GM18870 (cell line): ENCODE measurements around the gene C11orf42.

Experiments used
- ATAC-seq: cut with Tn5 transposase; IDR thresholded peaks from one replicate; pipeline ENCODE4 v1.9.1; 2021; ENCODE audit warnings: moderate library complexity; ENCODE audit not compliant: unreplicated experiment

C11orf42 gene

DNA sequence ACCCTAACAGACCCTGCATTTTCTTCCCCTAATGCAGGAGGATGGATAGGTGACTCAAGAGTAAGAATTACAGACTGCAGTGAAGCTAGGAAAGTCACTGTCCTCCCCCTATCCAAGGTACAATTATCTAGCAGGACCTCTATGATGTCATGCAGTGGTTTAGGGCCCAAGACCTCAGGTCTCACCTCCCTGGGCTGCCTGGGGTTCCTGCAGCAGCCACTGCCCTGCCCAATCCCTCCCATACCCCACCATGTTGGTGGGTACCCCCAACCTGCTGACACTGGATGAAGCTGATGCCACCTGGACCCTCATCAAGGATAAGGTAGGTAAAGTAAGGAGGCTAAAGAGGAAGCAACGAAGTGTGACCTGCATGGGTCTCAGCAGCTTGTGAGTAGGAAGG, at the start of gene C11orf42:
Gene C11orf42, plus strand, starts transcription at position 192 of the 400 bp plus-strand sequence. Its CDS starts 59 bp downstream, at position 251.
- ATAC-seq: no peak

- ATAC-seq: no peak
Observed at GRCh38 chr11:6156628-6157359, 48.6 kb upstream of the C11orf42 start.

GRCh38 chr11:6170226-6170625, 35.1 kb upstream of the C11orf42 start, which contains the start of gene OR52B2:
Gene OR52B2 (minus strand): TSS chr11:6170326. CDS start chr11:6170326, 0 bp downstream.
- ATAC-seq: no peak

- no peak for ATAC-seq
Observed at GRCh38 chr11:6175440-6175839, 29.9 kb upstream of the C11orf42 start.

- ATAC-seq: no peak
Observed at GRCh38 chr11:6191742-6192141, 13.6 kb upstream of the C11orf42 start.

GRCh38 chr11:6194065-6194581, 11.2 kb upstream of the C11orf42 start:
- no peak for ATAC-seq

DNA sequence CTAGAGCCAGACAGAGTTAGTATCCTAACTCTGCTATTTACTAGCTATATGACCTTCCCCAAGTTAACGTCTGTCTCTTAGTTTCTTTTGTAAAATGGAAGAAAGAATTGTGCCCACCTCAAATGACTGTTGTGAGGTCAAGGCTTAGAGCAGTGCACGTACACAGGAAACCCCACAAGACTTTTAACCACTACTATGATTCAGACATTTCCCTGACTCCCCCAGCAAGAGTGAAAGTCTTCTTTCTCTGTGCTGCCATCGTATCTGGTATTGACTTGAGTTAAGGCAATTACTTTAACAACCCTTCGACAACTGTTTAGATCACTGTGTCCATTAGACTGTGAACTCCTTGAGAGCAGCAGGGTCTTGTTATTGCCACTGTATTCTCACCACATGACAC, 9.0 kb upstream of the C11orf42 start:
- no peak for ATAC-seq

- no peak for ATAC-seq
Observed at GRCh38 chr11:6197466-6198200, 7.7 kb upstream of the C11orf42 start.

GRCh38 chr11:6199174-6199810, 6.1 kb upstream of the C11orf42 start, which contains the start of gene OR52W1:
Gene OR52W1 (plus strand): TSS chr11:6199224. CDS start chr11:6199224, 0 bp downstream.
- no peak for ATAC-seq

DNA sequence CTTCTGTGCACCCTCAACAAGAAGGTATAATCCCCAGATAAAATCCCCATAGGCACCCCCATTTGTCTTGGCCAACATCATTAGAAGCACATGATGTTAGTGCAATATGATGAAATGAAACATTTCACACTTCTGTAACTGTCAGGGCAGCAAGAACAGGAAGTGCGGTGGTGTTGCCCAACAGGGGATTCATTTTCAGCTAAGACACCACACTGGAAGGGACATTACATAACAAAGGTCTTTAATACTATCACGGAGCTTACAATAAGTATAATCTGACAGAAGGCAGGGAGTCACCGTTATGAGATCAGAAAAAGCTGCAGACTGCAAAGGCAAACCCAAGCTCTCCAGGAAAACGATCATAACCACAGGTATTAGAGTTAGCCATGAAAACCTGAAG, 4.4 kb upstream of the C11orf42 start:
- ATAC-seq: no peak

DNA sequence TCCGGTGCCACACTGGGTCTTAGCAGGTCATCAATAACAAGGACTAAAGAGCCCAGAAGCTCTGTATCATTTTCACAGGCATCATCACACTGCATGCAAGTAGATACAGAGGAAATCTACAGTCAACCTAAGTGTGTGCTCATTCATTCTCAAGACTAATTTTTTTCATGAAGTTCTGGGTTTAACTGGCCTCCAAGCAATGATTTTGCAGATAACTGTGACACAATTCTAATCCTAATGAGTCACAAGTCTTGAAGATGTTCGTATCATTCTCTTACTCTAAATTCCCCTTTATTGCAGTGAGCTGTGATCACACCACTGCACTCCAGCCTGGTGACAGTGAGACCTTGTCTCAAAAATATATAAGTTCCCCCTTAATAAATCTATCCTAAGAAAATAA, 3.9 kb upstream of the C11orf42 start:
- ATAC-seq: no peak

GRCh38 chr11:6202041-6202440, 3.3 kb upstream of the C11orf42 start:
- no peak for ATAC-seq

DNA sequence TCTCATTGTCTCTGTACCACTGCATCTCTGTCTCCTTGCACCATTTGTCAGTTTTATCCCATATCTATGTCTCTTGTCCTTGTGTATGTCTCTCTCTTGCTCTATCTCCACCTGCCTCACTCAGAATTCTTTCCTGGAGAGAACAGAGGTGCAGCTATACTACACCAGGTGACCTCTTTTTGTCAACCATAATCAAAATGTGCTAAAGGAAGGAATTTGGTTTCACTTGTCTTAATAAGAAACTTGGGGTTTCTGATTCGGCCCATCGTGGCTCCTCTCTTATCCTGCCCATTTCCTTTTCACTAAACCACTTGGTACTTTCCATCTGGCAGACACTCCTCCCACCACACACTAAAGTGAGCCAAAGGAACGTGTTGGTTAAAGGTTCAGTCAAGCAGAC, 2.0 kb upstream of the C11orf42 start:
- ATAC-seq: peak; percentile 89

DNA sequence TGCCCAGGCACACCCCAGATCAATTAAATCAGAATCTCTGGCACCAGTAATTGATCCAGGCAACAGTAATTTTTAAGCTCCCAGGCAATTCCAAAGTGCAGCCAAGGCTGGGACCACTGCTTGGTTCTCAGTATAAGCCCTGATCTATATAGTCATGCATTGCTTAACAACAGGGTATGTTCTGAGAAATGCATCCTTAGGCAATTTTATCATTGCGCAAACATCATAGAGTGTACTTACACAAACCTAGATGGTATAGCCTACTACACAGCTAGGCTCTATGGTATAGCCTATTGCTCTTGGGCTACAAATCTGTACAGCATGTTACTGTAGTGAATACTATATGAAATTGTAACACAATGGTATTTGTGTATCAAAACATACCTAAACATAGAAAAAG, 651 bp upstream of the C11orf42 start:
- no peak for ATAC-seq

- ATAC-seq: no peak
Observed at GRCh38 chr11:6206456-6207180, 1.3 kb downstream of the C11orf42 start.

DNA sequence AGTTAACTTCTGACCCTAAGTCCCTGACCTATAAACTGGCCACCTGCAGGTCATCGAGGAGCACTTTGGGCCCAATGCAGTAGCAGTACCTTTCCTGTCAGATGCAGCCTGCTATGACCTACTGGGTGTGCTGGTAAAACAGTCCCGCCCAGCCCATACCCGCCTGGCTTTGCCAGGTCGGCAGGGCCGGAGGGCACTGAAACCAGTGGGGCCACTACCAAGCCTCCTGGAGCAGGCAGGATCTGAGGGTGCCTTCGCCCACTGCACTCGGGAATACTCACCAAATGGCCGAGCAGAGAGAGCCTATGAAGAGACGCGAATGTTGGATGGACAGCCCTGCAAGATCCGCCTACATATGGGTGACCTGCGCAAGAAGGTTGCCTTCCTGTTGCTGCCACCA, 4.4 kb downstream of the C11orf42 start:
- no peak for ATAC-seq

DNA sequence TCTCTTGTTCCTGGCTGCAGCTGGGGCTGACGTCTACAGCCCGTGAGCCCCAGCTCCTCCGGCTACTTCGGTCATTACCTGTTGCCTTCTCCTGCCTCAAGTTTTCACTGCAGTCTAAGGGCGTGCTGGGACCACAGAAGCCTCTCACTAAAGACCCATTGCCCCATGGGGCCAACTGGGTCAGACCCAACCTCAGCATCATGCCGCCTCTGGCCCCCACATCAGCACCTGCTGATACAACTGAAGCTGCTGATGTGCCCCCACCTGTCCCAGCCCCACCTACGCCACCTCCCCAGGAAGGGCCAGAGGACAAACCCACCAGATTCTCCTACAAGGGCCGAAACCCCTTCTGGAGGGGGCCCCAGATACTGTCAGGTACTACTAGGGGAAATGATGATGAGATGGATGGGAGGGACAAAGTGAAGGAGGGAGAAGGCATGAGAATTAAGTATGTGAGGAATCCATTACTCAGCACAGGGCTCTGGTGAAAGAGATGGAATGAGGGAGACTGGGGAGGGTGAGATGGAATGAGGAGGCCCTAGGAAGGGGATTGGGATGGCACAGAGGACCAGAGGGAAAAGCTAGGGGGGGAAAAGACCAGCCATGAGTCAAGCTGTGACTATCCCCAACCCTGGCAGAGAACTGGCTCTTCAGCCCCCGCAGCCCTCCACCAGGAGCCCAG, 5.1 kb downstream of the C11orf42 start:
- ATAC-seq: no peak

DNA sequence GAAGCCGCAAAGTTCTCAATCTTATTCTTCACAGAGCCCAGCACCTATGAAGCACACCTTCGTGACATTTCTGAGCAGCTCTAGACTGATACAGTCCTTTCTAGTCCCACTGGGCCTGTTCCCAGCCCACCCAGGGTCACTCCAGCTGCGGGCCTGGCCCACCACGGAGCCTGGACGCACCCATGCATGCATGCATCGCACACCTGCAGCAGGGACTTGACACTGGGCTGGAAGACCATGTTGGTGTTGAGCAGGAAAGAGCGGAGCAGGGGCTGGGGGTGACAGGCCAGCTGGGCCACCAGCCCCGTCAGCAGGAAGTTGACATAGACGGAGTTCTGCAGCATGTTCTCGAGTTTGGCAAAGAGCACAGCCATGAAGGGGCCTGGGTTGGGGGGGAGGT, 9.2 kb downstream of the C11orf42 start:
- ATAC-seq: no peak

DNA sequence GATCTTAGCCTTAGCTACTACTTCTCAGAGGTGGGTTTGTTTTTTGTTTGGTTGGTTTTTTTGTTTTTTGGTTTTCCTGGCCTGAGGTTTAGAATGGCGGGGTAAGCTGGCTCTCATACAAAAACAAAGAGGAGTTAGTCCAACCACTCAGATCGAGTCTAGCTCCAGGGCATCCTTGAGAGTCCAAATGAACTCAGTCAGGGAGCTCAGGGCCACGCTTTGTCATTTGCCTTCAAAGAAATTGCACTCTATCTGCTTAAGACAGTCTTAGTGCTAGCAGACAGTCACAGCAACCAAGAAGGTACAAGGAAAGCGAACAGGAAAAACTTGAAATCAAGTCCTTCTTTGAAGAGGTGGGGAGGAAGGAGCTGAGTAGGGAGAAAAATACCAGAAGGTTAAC, 11.1 kb downstream of the C11orf42 start:
- no peak for ATAC-seq

DNA sequence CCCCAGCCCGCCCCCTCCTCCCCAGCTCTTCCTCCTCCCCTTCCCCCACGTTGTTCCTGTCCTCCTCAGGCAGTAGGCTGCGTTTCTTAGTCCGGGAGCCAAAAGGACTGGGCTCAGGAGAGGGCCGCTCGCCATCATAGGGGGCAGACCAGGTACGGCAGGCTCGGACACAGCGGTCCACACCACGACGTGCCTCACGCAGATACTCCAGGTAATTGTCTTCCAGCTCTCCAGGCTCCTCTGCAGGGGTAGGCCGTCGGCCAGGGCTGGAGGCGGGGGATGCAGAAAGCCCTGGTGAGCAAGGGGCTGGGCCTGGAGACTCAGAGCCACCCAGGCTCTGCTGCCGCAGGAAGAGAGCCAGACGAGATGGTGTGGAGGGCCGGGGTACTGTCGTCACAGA, 12.4 kb downstream of the C11orf42 start:
- no peak for ATAC-seq
